ENCODE results near the gene STAP2.

STAP2 gene

GRCh38 chr19:4338441-4339355, at the start of gene STAP2:
Gene STAP2 (minus strand): TSS chr19:4338827. CDS start chr19:4338753, 74 bp downstream.
- peak; percentile 15 for DNase-seq (ENCODE audit: low spot score)

GRCh38 chr19:4386041-4386782, 47.6 kb upstream of the STAP2 start:
- DNase-seq (ENCODE audit: low spot score), result no peak

- DNase-seq (ENCODE audit: low spot score), result no peak
These were observed 46.8 kb upstream of the STAP2 start for GRCh38 chr19:4385291-4386040.

GRCh38 chr19:4380254-4380727, 41.7 kb upstream of the STAP2 start:
- DNase-seq (ENCODE audit: low spot score), result no peak

GRCh38 chr19:4379383-4380253, 41.0 kb upstream of the STAP2 start:
- DNase-seq (ENCODE audit: low spot score), result no peak

GRCh38 chr19:4378886-4379285, 40.3 kb upstream of the STAP2 start:
- DNase-seq (ENCODE audit: low spot score), result no peak

- DNase-seq (ENCODE audit: low spot score), result no peak
These were observed 38.6 kb upstream of the STAP2 start for GRCh38 chr19:4376991-4377781.

- no peak for DNase-seq (ENCODE audit: low spot score)
These were observed 38.0 kb upstream of the STAP2 start for GRCh38 chr19:4376671-4376990.

GRCh38 chr19:4376028-4376670, 37.5 kb upstream of the STAP2 start:
- DNase-seq (ENCODE audit: low spot score), result no peak

GRCh38 chr19:4375164-4376027, 36.8 kb upstream of the STAP2 start:
- DNase-seq (ENCODE audit: low spot score), result no peak

GRCh38 chr19:4374498-4375163, 36.0 kb upstream of the STAP2 start:
- DNase-seq (ENCODE audit: low spot score), result peak; percentile 92

GRCh38 chr19:4373601-4374497, 35.2 kb upstream of the STAP2 start:
- peak; percentile 47 for DNase-seq (ENCODE audit: low spot score)

- no peak for DNase-seq (ENCODE audit: low spot score)
These were observed 34.4 kb upstream of the STAP2 start for GRCh38 chr19:4373013-4373367.

GRCh38 chr19:4372165-4373012, 33.8 kb upstream of the STAP2 start:
- DNase-seq (ENCODE audit: low spot score), result no peak

- no peak for DNase-seq (ENCODE audit: low spot score)
These were observed 32.9 kb upstream of the STAP2 start for GRCh38 chr19:4371247-4372164.
